Measurements from ENCODE around the gene ADGRG3. TPM values are rescaled to one million over a fixed set of nuclear protein-coding genes. Genes with fewer than 3 reads are reported as not detected.

The ADGRG3 gene
- total RNA-seq, 1 donor from 2014 or later: not detected

DNA sequence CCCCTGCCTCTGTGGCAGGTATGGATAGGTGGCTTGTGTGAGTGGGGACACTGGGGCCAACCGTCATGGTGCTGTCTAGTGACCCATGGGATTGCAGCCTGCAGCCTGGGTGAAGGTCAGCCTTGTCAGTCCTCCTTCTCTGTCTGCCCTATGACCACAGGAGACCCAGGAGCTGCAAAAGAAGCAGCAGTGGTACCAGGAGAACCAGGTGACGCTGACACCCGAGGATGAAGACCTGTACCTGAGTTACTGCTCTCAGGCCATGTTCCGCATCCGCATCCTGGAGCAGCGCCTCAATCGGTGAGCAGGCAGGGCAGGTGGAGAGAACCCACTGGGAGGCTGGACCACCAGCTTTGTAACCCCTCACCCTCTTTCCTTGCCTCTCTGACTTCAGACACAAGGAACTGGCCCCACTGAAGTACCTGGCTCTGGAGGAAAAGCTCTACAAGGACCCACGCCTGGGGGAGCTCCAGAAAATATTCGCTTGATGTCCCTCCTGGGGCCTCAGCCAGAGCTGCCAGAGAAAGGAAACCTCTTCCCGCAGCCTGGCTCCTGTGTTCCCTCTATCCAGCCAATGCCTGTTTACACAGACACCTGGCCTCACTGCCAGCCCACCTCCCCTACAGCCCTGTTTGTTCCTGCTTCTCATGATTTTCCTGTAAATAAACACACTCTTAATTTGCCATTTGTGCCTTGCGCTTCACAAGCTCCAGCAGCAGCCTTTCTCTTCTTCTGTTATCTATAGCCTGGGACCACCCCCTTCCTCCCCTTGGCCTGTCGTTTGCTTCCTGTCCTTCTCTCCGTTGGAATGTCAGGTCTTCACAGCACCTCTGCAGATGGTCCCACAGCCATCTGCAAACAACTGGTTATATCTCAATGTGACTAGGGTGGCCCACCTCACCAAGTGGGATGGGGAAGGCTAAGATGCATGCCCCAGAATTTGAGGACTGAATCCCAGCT, 62.9 kb downstream of the ADGRG3 start:
- no peak overlapping the region for H3K27ac Mint-ChIP-seq (ENCODE audit: unreplicated experiment)

DNA sequence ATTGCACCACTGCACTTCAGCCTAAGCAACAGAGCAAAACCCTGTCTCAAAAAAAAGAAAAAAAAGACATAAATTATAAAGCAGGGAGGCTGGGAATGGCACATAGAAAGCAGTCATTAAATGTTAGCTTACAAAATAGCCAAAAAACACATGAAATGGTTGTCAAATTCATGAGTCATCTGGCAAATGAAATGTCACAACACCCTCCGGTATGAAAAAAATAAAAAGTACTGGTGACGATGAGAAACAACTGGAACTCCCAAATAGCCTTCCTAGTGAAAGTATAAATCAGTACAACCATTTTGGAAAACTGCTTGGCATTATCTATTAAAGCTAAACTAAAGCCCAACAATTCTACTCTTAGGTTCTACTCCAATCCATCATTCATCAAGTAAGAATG, 63.9 kb downstream of the ADGRG3 start:
- Mint-ChIP-seq H3K36me3 (ENCODE audit: low read depth) (peaks cover 2% of the 10 kb centered on the region), H3K27ac (ENCODE audit: unreplicated experiment) (no peak overlapping the region), H3K27me3 (ENCODE audit: low read depth) (no peaks in the 10 kb centered on the region), H3K9me3 (peaks cover 2% of the 10 kb centered on the region), H3K4me1 (peaks cover 15% of the 10 kb centered on the region), H3K4me3 (peak overlapping the region; percentile 72)
- DNase-seq (ENCODE audit: low read depth, low spot score): no peak
- TF ChIP-seq, protein P1, sequence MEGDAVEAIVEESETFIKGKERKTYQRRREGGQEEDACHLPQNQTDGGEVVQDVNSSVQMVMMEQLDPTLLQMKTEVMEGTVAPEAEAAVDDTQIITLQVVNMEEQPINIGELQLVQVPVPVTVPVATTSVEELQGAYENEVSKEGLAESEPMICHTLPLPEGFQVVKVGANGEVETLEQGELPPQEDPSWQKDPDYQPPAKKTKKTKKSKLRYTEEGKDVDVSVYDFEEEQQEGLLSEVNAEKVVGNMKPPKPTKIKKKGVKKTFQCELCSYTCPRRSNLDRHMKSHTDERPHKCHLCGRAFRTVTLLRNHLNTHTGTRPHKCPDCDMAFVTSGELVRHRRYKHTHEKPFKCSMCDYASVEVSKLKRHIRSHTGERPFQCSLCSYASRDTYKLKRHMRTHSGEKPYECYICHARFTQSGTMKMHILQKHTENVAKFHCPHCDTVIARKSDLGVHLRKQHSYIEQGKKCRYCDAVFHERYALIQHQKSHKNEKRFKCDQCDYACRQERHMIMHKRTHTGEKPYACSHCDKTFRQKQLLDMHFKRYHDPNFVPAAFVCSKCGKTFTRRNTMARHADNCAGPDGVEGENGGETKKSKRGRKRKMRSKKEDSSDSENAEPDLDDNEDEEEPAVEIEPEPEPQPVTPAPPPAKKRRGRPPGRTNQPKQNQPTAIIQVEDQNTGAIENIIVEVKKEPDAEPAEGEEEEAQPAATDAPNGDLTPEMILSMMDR (conservative IDR thresholded peaks at IDR 0.05): no peak

More for the DNA sequence above, 62.9 kb downstream of the ADGRG3 start:
- Mint-ChIP-seq H3K36me3 (ENCODE audit: low read depth) (peaks cover 2% of the 10 kb centered on the region), H3K4me1 (peaks cover 5% of the 10 kb centered on the region), H3K27me3 (ENCODE audit: low read depth) (no peaks in the 10 kb centered on the region), H3K4me3 (no peak overlapping the region), H3K9me3 (peaks cover 2% of the 10 kb centered on the region)
- DNase-seq (ENCODE audit: low read depth, low spot score): no peak
- TF ChIP-seq, protein P1 (conservative IDR thresholded peaks at IDR 0.05): no peak

DNA sequence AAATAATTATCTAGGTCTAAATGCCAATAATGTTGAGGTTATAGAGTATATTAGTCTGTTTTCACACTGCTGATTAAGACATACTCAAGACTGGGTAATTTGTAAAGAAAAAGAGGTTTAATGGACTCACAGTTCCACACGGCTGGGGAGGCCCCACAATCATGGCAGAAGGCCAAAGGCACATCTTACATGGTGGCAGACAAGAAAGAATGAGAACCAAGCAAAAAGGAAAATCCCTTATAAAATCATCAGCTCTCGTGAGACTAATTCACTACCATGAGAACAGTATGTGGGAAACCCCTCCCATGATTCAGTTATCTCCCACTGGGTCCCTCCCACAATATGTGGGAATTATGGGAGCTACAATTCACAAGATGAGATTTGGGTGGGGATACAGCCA, 64.6 kb downstream of the ADGRG3 start:
- no peak overlapping the region for H3K27ac Mint-ChIP-seq (ENCODE audit: unreplicated experiment)
- peaks cover 2% of the 10 kb centered on the region for H3K9me3 Mint-ChIP-seq
- peaks cover 2% of the 10 kb centered on the region for H3K36me3 Mint-ChIP-seq (ENCODE audit: low read depth)
- H3K4me3 Mint-ChIP-seq: peak overlapping the region; percentile 72
- TF ChIP-seq, protein P1 (conservative IDR thresholded peaks at IDR 0.05): no peak
- DNase-seq (ENCODE audit: low read depth, low spot score): no peak
- peaks cover 21% of the 10 kb centered on the region for H3K4me1 Mint-ChIP-seq
- no peaks in the 10 kb centered on the region for H3K27me3 Mint-ChIP-seq (ENCODE audit: low read depth)

DNA sequence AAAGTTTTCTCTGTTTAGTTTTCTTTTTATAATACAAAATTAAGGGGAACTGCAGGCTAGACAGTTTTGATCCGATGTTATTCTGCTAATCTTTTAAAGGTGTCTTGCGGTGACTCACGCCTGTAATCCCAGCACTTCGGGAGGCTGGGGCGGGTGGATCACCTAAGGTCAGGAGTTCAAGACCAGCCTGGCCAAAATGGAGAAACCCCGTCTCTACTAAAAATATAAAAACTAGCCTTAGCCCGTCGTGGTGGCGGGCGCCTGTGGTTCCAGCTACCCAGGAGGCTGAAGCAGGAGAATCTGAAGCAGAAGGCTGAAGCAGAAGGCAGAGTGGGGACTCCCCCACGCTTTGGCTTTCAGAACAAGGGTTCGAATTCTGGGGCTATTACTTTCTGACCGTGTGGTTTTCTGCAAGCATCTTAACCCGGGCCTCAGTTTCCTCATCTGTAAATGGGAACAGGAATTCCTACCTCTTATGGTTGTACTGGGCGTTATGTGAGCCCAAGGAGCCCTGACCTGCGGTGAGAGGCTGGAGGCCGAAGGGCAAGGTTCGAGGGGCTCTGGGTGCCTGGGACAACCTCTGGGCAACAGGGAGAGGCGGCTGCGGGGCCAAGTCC, 66.3 kb downstream of the ADGRG3 start:
- H3K4me3 Mint-ChIP-seq: peak overlapping the region; percentile 98
- H3K27ac Mint-ChIP-seq (ENCODE audit: unreplicated experiment): peak overlapping the region; percentile 97
- peaks cover 23% of the 10 kb centered on the region for H3K4me1 Mint-ChIP-seq
- no peak for DNase-seq (ENCODE audit: low read depth, low spot score)
- peaks cover 2% of the 10 kb centered on the region for H3K9me3 Mint-ChIP-seq
- no peaks in the 10 kb centered on the region for H3K27me3 Mint-ChIP-seq (ENCODE audit: low read depth)
- H3K36me3 Mint-ChIP-seq (ENCODE audit: low read depth): peaks cover 2% of the 10 kb centered on the region
- TF ChIP-seq, protein P1 (conservative IDR thresholded peaks at IDR 0.05): no peak

DNA sequence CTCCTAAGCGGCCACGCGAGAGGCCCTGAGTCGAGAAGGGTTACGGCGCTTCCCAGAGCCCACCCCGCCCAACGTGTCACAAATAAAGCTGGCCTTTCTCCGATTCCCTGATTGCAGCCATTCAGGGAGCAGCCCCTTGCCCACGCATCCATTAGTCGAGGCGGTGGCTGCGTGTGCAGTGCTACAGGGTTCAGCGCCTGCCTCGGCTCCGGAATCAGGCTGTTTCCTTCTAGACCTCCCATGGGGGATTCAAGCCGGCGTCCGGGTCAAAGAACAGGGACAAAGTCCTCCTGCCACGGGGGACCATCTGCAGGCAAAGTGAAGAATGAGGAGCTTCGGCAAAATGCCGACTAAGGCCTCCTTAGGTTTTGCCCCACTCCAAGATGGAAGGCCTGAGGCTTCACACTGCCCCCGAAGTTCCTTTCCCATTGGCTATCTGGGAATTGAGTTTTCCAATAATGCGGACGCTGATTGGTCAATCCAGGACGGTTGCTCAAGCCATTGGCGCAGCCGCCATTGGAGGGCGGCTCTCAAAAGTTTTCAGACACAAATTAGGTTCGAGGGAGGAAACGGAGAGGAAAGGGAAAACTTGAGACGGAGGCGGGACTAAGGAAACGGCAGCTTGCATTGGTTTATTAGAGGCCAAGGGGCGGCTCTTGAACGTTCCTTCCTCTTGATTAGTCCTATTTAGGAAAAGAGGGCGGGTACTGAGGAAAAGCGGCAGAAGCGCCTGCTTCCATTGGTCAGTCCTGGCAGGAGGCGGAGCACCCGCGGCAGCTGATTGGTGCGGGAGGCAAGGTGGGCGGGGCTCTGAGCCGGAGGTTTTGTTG, 67.0 kb downstream of the ADGRG3 start:
- H3K27me3 Mint-ChIP-seq (ENCODE audit: low read depth): no peaks in the 10 kb centered on the region

More for the DNA sequence above, 67.0 kb downstream of the ADGRG3 start:
- H3K36me3 Mint-ChIP-seq (ENCODE audit: low read depth): peaks cover 2% of the 10 kb centered on the region
- peak; percentile 99 for DNase-seq (ENCODE audit: low read depth, low spot score)
- H3K4me1 Mint-ChIP-seq: peaks cover 23% of the 10 kb centered on the region
- TF ChIP-seq, protein P1 (conservative IDR thresholded peaks at IDR 0.05): no peak
- H3K27ac Mint-ChIP-seq (ENCODE audit: unreplicated experiment): peak overlapping the region; percentile 97
- peaks cover 2% of the 10 kb centered on the region for H3K9me3 Mint-ChIP-seq
- peak overlapping the region; percentile 98 for H3K4me3 Mint-ChIP-seq
